ENCODE data around the gene FOXA2. TPM values are rescaled to one million over a fixed set of nuclear protein-coding genes. Genes with fewer than 3 reads are reported as not detected.

FOXA2 gene
- total and polyA plus RNA-seq, 2 donors (not counting 1 experiment from before 2014, with no cell fraction given) = not detected

- no peak for DNase-seq
- Histone ChIP-seq H3K9ac (ENCODE audit: low read length) (no peak overlapping the region), H3K4me3 (ENCODE audit: control extremely low read depth in 1 of 5, extremely low read depth in 1 of 5, insufficient read depth in 1 of 5, low read depth in 2 of 5, low read length in 4 of 5) (no peak overlapping the region), H3K27me3 (replicated peaks in 1 of 4; ENCODE audit: control extremely low read depth in 1 of 4, control insufficient read depth in 3 of 4, insufficient read depth in 4 of 4, low read length in 3 of 4) (no peaks in the 10 kb centered on the region), H2AFZ (ENCODE audit: insufficient read depth, low read depth, low read length, poor library complexity, severe bottlenecking) (no peak overlapping the region), H3K27ac (ENCODE audit: low read length in 2 of 2) (no peak overlapping the region), H3K36me3 (replicated peaks in 1 of 2; ENCODE audit: control extremely low read depth in 1 of 2, control insufficient read depth in 1 of 2, extremely low read depth in 1 of 2, insufficient read depth in 2 of 2, low read length in 1 of 2) (no peaks in the 10 kb centered on the region), H3K9me3 (ENCODE audit: control extremely low read depth in 1 of 3, control insufficient read depth in 2 of 3, insufficient read depth in 1 of 3, low read length in 2 of 3) (no peaks in the 10 kb centered on the region), H3K79me2 (ENCODE audit: control insufficient read depth, insufficient read depth, low read length) (no peaks in the 10 kb centered on the region), H3K4me1 (ENCODE audit: control insufficient read depth in 2 of 2, insufficient read depth in 2 of 2, low read length in 2 of 2) (no peaks in the 10 kb centered on the region), H4K20me1 (ENCODE audit: control insufficient read depth, insufficient read depth, low read length, poor library complexity, severe bottlenecking) (no peaks in the 10 kb centered on the region), H3K4me2 (replicated peaks; ENCODE audit: low read depth, low read length, poor library complexity, severe bottlenecking) (no peak overlapping the region)
- Mint-ChIP-seq H3K4me3 (no peak overlapping the region), H3K9me3 (ENCODE audit: insufficient read depth) (no peaks in the 10 kb centered on the region), H3K27ac (no peak overlapping the region), H3K27me3 (peaks cover 7% of the 10 kb centered on the region), H3K4me1 (no peaks in the 10 kb centered on the region)
- no CpG with 5 or more reads among the region's 2 CpGs for WGBS (ENCODE audit: insufficient coverage)
- ChIA-PET POLR2A (no interaction called here), CTCF (no interaction called here)
- ATAC-seq (ENCODE audit: low read depth) = no peak
- intact Hi-C loops (cut with micrococcal nuclease) = no loop called here
- TF ChIP-seq, protein P1, sequence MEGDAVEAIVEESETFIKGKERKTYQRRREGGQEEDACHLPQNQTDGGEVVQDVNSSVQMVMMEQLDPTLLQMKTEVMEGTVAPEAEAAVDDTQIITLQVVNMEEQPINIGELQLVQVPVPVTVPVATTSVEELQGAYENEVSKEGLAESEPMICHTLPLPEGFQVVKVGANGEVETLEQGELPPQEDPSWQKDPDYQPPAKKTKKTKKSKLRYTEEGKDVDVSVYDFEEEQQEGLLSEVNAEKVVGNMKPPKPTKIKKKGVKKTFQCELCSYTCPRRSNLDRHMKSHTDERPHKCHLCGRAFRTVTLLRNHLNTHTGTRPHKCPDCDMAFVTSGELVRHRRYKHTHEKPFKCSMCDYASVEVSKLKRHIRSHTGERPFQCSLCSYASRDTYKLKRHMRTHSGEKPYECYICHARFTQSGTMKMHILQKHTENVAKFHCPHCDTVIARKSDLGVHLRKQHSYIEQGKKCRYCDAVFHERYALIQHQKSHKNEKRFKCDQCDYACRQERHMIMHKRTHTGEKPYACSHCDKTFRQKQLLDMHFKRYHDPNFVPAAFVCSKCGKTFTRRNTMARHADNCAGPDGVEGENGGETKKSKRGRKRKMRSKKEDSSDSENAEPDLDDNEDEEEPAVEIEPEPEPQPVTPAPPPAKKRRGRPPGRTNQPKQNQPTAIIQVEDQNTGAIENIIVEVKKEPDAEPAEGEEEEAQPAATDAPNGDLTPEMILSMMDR (IDR thresholded peaks at IDR 0.05) = no peak
- TF ChIP-seq EZH2 (IDR thresholded peaks at IDR 0.05; ENCODE audit: borderline replicate concordance, insufficient read depth, low read depth, low read length, poor library complexity, severe bottlenecking) = no peak
Observed at GRCh38 chr20:22619272-22619671, 34.9 kb upstream of the FOXA2 start.

DNA sequence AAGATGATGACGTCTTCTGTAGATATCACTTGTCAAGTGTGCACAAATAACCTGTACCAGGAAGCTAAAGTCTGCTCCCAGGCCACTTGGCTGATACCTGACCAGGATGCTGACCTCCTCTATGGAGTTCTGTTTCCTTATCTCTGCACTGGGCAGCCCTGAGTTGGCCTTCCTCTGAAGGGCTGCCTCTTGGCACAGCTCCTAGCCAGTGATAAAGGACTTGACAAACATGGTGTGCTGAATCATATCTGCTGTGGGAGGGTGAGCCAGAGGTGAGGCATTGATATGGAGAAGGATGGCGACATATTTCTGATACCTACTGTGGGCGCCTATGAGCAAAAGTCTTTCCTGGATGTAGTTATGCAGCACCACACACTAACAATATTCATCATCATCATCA lies 32.8 kb upstream of the FOXA2 start:
- no peaks in the 10 kb centered on the region for H3K9me3 Mint-ChIP-seq (ENCODE audit: insufficient read depth)
- no peaks in the 10 kb centered on the region for H3K4me1 ChIP-seq (ENCODE audit: control insufficient read depth in 2 of 2, insufficient read depth in 2 of 2, low read length in 2 of 2)
- H3K4me1 Mint-ChIP-seq = no peaks in the 10 kb centered on the region
- ChIA-PET CTCF (no interaction called here), POLR2A (no interaction called here)
- no peaks in the 10 kb centered on the region for H4K20me1 ChIP-seq (ENCODE audit: control insufficient read depth, insufficient read depth, low read length, poor library complexity, severe bottlenecking)
- intact Hi-C loops (cut with micrococcal nuclease) = no loop called here
- DNase-seq (no peak), ATAC-seq (ENCODE audit: low read depth) (no peak)
- H3K4me3 Mint-ChIP-seq = no peak overlapping the region
- H2AFZ ChIP-seq (ENCODE audit: insufficient read depth, low read depth, low read length, poor library complexity, severe bottlenecking) = no peak overlapping the region
- WGBS (ENCODE audit: insufficient coverage) = 100% methylated on average over 1 of the region's 3 CpGs
- H3K4me2 ChIP-seq (replicated peaks; ENCODE audit: low read depth, low read length, poor library complexity, severe bottlenecking) = no peak overlapping the region
- no peak for TF ChIP-seq EZH2 (IDR thresholded peaks at IDR 0.05; ENCODE audit: borderline replicate concordance, insufficient read depth, low read depth, low read length, poor library complexity, severe bottlenecking)
- TF ChIP-seq, protein P1 (IDR thresholded peaks at IDR 0.05) = no peak
- no peaks in the 10 kb centered on the region for H3K27me3 ChIP-seq (replicated peaks in 1 of 4; ENCODE audit: control extremely low read depth in 1 of 4, control insufficient read depth in 3 of 4, insufficient read depth in 4 of 4, low read length in 3 of 4)
- no peak overlapping the region for H3K27ac ChIP-seq (ENCODE audit: low read length in 2 of 2)
- H3K9ac ChIP-seq (ENCODE audit: low read length) = no peak overlapping the region
- H3K79me2 ChIP-seq (ENCODE audit: control insufficient read depth, insufficient read depth, low read length) = no peaks in the 10 kb centered on the region
- H3K27me3 Mint-ChIP-seq = peaks cover 13% of the 10 kb centered on the region
- no peak overlapping the region for H3K4me3 ChIP-seq (ENCODE audit: control extremely low read depth in 1 of 5, extremely low read depth in 1 of 5, insufficient read depth in 1 of 5, low read depth in 2 of 5, low read length in 4 of 5)
- H3K36me3 ChIP-seq (replicated peaks in 1 of 2; ENCODE audit: control extremely low read depth in 1 of 2, control insufficient read depth in 1 of 2, extremely low read depth in 1 of 2, insufficient read depth in 2 of 2, low read length in 1 of 2) = no peaks in the 10 kb centered on the region
- no peaks in the 10 kb centered on the region for H3K9me3 ChIP-seq (ENCODE audit: control extremely low read depth in 1 of 3, control insufficient read depth in 2 of 3, insufficient read depth in 1 of 3, low read length in 2 of 3)
- no peak overlapping the region for H3K27ac Mint-ChIP-seq
